HUES64 (cell line): ENCODE results near the gene SMOC2.

Source experiments
- H3K27ac ChIP-seq: 2 replicates; pipeline ENCODE4 v1.7.0; 2013; ENCODE audit warnings: low read depth, low read length, inconsistent platforms
- H3K27me3 ChIP-seq: 2 replicates; pipeline ENCODE4 v1.6.1; 2013; ENCODE audit warnings: mild to moderate bottlenecking, low read length; ENCODE audit not compliant: insufficient read depth
- H3K36me3 ChIP-seq: 2 replicates; pipeline ENCODE4 v1.6.1; 2013; ENCODE audit warnings: mild to moderate bottlenecking, low read length; ENCODE audit not compliant: insufficient read depth
- H3K4me1 ChIP-seq: 2 replicates; pipeline ENCODE4 v1.6.1; 2013; ENCODE audit warnings: mild to moderate bottlenecking, low read length, moderate library complexity; ENCODE audit not compliant: insufficient read depth
- H3K4me3 ChIP-seq: 2 replicates; pipeline ENCODE4 v1.5.1; 2013; ENCODE audit warnings: mild to moderate bottlenecking, low read length, moderate library complexity
- H3K9ac ChIP-seq: 2 replicates; pipeline ENCODE4 v1.6.1; 2013; ENCODE audit warnings: mild to moderate bottlenecking, low read depth, low read length
- H3K9me3 ChIP-seq: 2 replicates; pipeline ENCODE4 v1.6.1; 2013; ENCODE audit warnings: low read depth, low read length; ENCODE audit not compliant: insufficient read depth
- WGBS: fragments of 150-250, 120-280 bp; methylation state at CpG from one replicate; pipeline ENCODE4 v1.1.7; 2013; ENCODE audit warnings: missing lambda C conversion rate; 5-methylcytosine and 5-hydroxymethylcytosine counted together

Gene SMOC2

DNA sequence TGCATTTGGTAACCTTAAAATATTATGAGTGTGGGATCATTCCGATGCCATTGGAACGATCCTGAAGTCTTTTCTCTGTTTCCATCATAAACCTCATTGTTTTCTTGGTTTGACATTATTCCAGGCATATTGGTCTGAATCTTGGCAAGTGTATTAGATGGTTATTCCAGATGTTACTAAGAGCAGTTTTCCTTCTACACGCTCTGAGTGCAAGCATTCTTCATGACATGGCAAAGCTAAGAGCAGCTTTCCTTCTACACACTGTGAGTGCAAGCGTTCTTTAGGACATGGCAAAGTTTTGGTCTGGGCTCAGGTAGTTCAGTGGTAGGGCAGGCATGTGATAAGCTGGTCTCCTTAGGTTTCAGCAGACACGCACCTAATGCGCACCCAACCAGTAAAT, 53.0 kb downstream of the SMOC2 start:
- Histone ChIP-seq H3K27ac (no peak overlapping the region), H3K4me3 (no peak overlapping the region), H3K9ac (no peak overlapping the region), H3K36me3 (no peaks in the 10 kb centered on the region), H3K9me3 (no peaks in the 10 kb centered on the region), H3K27me3 (no peaks in the 10 kb centered on the region), H3K4me1 (peaks cover 8% of the 10 kb centered on the region; the same call in 1 of the 2 replicates)
- WGBS, result 91% methylated on average over 4 of the region's 6 CpGs

DNA sequence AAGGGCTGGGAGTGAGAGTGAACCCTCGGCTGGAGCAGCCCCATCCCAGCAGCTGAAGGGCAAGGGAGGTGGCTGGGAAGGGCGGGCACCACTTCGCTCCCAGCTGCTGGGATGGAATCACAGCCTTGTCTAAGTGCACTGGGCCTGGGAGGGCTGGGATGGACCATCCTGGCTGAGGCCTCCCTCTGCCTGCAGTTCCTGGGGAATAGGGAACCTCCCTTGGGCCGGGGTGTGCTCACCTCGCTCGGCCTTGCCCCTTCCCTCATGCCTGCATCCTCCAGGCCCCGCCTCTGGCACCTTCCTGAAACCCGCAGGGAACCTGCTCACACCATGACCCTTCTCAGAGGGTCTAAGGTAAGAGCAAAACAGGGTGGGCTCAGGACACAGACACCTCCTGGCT, 53.7 kb downstream of the SMOC2 start:
- no peaks in the 10 kb centered on the region for H3K9me3 ChIP-seq
- no peak overlapping the region for H3K9ac ChIP-seq
- H3K27me3 ChIP-seq, result no peaks in the 10 kb centered on the region
- 91% methylated on average over 8 of the region's 8 CpGs for WGBS
- H3K4me3 ChIP-seq, result no peak overlapping the region
- no peaks in the 10 kb centered on the region for H3K36me3 ChIP-seq
- peaks cover 8% of the 10 kb centered on the region; the same call in 1 of the 2 replicates for H3K4me1 ChIP-seq
- H3K27ac ChIP-seq, result no peak overlapping the region

DNA sequence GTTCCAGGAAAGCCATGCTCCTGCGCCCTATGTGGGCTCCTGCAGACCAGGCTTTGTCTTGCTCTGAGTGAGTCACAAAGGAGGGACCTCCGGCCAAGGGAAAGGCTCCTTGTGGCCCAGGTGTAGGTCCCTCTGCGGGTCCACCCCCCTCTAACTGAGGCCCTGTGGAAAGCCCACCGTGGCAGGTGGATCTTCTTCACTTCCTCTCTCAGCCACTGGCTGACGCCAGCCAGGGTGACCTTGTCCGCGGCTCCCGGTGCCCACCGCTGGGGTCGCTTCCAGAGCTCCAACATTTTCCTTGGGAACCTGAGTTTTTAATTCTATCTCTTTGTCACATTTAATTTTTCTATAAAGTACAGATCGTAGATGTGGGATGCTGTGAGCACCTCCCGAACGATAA, 54.1 kb downstream of the SMOC2 start:
- WGBS, result 93% methylated on average over 13 of the region's 13 CpGs
- H3K27me3 ChIP-seq, result no peaks in the 10 kb centered on the region
- no peak overlapping the region for H3K4me3 ChIP-seq
- H3K27ac ChIP-seq, result no peak overlapping the region
- no peaks in the 10 kb centered on the region for H3K9me3 ChIP-seq
- H3K9ac ChIP-seq, result no peak overlapping the region
- no peaks in the 10 kb centered on the region for H3K36me3 ChIP-seq
- peaks cover 8% of the 10 kb centered on the region; the same call in 1 of the 2 replicates for H3K4me1 ChIP-seq

DNA sequence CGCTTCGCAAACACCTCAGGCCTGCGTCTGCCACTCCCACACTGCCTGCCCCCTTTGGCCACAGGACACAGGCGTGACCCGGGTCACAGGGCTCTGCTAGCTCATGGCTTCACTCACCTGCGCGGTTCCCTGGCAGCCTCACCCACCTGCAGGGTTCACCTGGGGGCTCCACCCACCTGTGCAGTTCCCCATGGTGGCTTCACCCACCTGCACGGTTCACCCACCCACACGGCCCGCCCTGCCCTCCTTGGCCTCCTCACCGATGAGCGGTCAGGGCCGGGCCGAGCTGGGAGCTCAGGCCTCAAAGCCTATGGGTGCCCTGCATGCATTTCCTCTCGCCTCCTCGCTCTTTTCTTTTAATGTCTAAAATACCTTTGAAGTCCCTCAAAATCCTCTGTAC, 54.7 kb downstream of the SMOC2 start:
- H3K36me3 ChIP-seq, result no peaks in the 10 kb centered on the region
- peaks cover 8% of the 10 kb centered on the region; the same call in 1 of the 2 replicates for H3K4me1 ChIP-seq
- WGBS, result 92% methylated on average over 16 of the region's 16 CpGs
- no peaks in the 10 kb centered on the region for H3K9me3 ChIP-seq
- no peak overlapping the region for H3K9ac ChIP-seq
- H3K4me3 ChIP-seq, result no peak overlapping the region
- no peaks in the 10 kb centered on the region for H3K27me3 ChIP-seq
- no peak overlapping the region for H3K27ac ChIP-seq

DNA sequence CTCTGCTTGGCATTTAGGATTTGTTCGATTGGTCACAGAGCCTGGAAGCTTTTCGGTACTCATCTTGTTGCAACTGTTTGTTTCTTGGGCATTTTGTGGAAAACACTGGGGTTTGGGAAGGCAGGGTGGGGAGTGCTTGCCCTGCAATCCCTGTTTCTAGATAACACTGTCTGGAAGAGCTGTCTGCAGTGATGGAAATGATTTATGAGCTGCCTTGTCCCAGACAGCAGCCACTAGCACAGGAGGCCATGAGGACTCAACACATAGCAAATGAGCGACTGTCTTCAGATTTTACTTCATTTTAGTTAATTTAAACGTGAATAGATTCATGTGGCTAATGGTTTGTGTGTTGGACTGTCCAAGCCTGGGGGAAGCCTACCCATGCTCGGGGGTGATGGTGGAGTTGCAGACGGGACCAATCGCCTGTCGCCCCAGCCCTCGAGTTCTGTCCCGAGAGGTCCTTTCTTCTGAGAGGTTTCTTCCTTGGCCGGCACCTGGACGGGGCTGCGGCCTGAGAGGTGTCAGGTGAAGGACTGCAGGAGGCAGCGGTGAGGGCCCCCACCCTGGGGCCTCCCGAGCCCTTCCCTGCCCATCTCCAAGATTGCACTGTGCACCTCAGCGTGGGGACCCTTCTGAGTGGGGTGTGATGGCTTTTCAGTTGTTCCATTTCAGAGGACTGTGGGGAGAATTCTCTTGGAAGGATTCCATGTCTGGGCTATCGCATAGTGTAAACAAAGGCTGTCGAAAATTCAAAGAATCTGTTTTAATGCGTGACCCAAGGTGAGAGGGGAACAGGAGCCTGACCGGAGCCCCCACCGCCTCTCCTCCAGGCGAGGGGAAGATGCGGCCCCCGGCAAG, 55.4 kb downstream of the SMOC2 start:
- H3K27me3 ChIP-seq, result no peaks in the 10 kb centered on the region
- WGBS, result 81% methylated on average over 24 of the region's 24 CpGs

DNA sequence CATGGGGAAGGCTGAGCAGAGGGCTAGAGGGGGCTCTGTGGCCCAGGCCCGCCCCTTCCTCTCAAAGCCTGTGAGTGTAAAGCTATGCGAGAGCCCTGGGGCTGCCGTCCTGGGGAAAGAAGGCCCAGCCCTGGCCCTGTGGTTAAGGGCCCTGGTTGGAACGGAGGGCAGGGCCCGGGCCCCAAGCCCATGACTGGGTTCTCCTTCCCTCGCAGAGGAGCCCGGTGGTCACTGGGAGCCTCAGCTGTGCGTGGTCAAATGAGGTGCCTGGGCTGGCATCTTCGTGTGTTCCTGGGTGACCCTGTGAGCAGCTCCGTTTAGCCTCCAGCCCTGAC, 56.0 kb downstream of the SMOC2 start:
- no peaks in the 10 kb centered on the region for H3K36me3 ChIP-seq
- no peaks in the 10 kb centered on the region for H3K27me3 ChIP-seq
- H3K9me3 ChIP-seq, result no peaks in the 10 kb centered on the region
- 84% methylated on average over 10 of the region's 10 CpGs for WGBS
- H3K27ac ChIP-seq, result no peak overlapping the region
- no peak overlapping the region for H3K4me3 ChIP-seq
- no peak overlapping the region for H3K9ac ChIP-seq
- H3K4me1 ChIP-seq, result peaks cover 8% of the 10 kb centered on the region; the same call in 1 of the 2 replicates

More for the DNA sequence above, 55.4 kb downstream of the SMOC2 start:
- H3K36me3 ChIP-seq, result no peaks in the 10 kb centered on the region
- H3K4me1 ChIP-seq, result peaks cover 8% of the 10 kb centered on the region; the same call in 1 of the 2 replicates
- no peak overlapping the region for H3K9ac ChIP-seq
- no peak overlapping the region for H3K27ac ChIP-seq
- H3K4me3 ChIP-seq, result no peak overlapping the region
- no peaks in the 10 kb centered on the region for H3K9me3 ChIP-seq

DNA sequence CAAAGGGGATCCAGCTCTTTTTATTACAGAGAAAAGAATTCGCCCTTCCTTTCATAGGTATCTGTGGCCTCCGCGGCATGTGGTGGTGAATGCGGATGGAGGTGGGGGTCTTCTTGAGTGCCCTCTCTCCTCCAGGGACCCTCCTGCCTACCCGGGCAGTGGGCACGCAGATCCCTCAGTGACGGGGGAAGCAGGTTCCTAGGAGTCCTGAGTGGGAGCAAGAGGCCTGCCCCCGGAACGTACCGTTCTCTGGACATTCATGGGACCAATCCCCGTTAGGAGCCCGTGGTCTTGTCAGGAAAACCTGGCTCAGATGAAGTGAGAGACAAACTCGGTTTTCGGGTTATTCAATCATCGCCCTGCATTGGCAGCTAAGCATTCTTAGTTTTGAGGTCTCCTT, 56.4 kb downstream of the SMOC2 start:
- peaks cover 5% of the 10 kb centered on the region; the same call in 1 of the 2 replicates for H3K4me1 ChIP-seq
- H3K9me3 ChIP-seq, result no peaks in the 10 kb centered on the region
- no peak overlapping the region for H3K27ac ChIP-seq
- no peaks in the 10 kb centered on the region for H3K36me3 ChIP-seq
- H3K9ac ChIP-seq, result no peak overlapping the region
- H3K4me3 ChIP-seq, result no peak overlapping the region
- H3K27me3 ChIP-seq, result no peaks in the 10 kb centered on the region
- 95% methylated on average over 15 of the region's 15 CpGs for WGBS

DNA sequence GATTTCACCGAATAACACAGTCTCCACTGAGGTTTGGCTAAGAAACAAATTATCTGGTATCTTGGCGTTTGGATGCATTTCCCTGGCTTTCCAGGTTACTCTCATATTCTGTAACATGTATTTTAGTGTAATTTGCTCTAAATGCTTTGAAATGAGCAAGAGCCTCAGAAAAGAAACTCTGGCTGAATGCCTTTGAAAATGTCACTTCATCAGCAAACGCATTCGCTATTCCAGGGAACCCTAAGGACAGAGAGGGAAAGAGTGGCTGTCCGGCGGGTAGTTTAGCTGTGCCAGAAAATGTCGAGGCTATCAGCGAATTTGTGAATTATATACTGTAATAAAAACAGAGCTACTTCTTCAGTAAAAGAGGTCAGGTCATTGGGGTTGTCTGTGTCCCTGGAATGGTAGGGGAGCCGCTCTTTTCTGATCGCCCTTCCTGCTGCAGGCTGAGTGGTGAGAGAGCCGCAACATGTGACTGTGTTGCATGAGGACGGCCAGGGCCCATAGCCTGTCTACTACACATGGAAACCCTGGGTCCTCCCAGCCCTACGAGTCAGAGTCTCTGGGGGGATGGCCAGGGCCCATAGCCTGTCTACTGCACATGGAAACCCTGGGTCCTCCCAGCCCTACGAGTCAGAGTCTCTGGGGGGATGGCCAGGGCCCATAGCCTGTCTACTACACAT, 57.3 kb downstream of the SMOC2 start:
- Histone ChIP-seq H3K9ac (no peak overlapping the region), H3K27me3 (no peaks in the 10 kb centered on the region), H3K9me3 (no peaks in the 10 kb centered on the region), H3K27ac (no peak overlapping the region), H3K36me3 (no peaks in the 10 kb centered on the region), H3K4me1 (peaks cover 5% of the 10 kb centered on the region; the same call in 1 of the 2 replicates), H3K4me3 (no peak overlapping the region)
- 93% methylated on average over 14 of the region's 14 CpGs for WGBS

DNA sequence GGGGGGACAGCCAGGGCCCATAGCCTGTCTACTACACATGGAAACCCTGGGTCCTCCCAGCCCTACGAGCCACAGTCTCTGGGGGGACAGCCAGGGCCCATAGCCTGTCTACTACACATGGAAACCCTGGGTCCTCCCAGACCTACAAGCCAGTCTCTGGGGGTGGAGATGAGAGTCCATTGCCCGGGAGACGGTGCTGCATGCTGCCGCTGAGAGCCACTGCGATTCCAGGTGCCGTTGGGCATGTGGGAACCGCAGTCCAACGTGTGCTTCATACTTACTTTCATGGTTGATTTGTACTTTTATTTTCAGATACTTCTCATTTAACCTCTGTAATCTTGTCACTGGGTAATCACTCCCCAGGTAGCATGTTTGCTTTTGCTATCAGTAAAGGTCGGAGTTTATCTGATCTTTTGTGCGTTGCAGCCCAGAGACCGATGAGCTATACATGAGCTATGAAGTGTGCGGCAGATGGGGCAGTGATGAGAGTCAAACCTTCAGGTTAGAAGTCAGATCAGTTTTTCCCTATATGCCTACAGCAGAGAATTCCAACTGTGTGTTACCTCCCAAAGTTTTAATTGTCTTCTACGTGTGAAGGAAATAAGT, 58.2 kb downstream of the SMOC2 start:
- H3K27ac ChIP-seq, result no peak overlapping the region
- no peaks in the 10 kb centered on the region for H3K27me3 ChIP-seq
- peaks cover 5% of the 10 kb centered on the region; the same call in 1 of the 2 replicates for H3K4me1 ChIP-seq
- no peak overlapping the region for H3K4me3 ChIP-seq
- H3K36me3 ChIP-seq, result no peaks in the 10 kb centered on the region
- WGBS, result 92% methylated on average over 12 of the region's 13 CpGs
- H3K9me3 ChIP-seq, result no peaks in the 10 kb centered on the region
- no peak overlapping the region for H3K9ac ChIP-seq

DNA sequence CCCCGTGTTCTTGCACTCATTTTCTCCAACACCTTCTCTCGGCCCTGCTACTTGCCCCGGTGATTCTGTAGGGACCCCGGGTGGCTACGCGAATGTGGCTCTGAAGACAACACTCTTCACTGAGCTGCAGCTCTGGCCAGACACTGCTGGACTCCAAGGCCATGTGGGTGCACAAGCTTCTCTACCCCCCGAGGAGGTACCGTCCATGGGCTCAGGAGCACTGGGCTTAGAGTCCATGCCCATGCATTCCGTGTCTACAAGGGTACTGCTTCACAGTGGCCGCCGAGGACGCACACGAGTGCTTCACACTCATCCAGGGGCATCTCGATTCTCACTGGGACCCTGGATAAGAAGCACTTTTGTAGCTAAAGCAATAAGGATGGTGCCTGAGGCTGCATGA, 59.5 kb downstream of the SMOC2 start:
- Histone ChIP-seq H3K27me3 (no peaks in the 10 kb centered on the region), H3K9ac (no peak overlapping the region), H3K27ac (no peak overlapping the region), H3K36me3 (no peaks in the 10 kb centered on the region), H3K9me3 (no peaks in the 10 kb centered on the region), H3K4me1 (peaks cover 5% of the 10 kb centered on the region; the same call in 1 of the 2 replicates), H3K4me3 (no peak overlapping the region)
- whole genome bisulfite sequencing, result 95% methylated on average over 14 of the region's 14 CpGs

DNA sequence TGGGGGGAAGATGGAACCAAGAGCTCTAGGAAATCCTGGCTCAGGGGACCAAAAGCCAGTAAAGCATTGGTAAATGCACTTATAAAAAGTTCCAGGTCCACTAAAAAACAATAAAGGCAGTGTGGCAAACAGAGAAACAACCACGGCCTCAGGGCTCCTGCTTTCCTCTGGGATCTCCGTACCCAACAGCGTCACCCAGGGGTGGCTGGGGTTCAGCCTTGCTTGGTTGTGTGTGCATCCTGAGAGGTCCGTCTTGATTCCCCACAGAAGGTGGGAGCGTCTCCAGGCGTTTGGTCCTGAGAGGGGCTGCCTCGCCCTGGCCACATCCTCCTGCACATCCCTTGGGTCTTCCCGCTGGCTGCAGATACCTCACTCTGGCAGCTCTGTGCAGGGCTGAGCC, 60.6 kb downstream of the SMOC2 start:
- Histone ChIP-seq H3K36me3 (no peaks in the 10 kb centered on the region), H3K27ac (no peak overlapping the region), H3K4me1 (peaks cover under 1% of the 10 kb centered on the region; the same call in 1 of the 2 replicates), H3K4me3 (no peak overlapping the region), H3K27me3 (no peaks in the 10 kb centered on the region), H3K9me3 (no peaks in the 10 kb centered on the region), H3K9ac (no peak overlapping the region)
- 87% methylated on average over 8 of the region's 8 CpGs for WGBS
